NCI-H748 (cell line): Measurements from ENCODE around the gene MDP1.

Source experiments
- DNase-seq: peaks from one replicate; lab custom pipeline; 2025; ENCODE audit not compliant: unreplicated experiment; lab: John Stamatoyannopoulos, UW

The MDP1 gene

GRCh38 chr14:24182110-24182882 is 33.6 kb downstream of the MDP1 start:
- DNase-seq = no peak

DNA sequence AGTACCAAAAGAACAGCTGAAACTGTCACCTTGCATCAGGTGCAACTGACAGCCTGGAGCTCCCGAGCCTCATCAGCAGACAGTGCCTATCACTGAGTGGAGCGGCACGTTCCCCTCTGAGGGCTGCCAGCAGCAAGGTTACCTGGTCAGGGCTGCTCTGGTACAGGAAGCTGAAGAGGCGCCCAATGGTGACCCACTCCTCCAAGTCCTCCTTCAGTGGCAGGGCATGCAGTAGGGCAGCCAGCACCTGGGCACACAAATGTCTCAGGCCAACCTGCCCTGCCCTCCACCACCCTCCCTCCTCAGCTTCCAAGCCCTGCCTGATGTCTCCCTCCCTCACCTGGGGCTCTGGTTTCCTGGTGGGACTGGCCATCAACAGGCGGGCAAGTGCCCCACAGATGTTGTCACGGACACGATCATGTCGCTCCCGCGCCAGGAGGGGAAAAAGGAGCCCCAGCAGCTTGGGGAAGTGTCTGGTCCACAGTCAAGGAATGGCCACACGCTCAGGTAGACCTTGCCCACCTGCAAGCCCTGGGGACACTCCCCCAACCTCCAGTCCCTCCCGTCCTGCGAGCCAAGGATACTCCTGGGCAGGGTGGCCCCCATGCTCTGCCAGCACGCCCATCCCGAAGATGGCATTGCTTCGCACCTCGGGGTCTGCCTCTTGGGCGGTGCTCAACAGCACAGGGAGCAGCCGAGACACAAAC is 34.3 kb downstream of the MDP1 start:
- no peak for DNase-seq

- no peak for DNase-seq
These were observed 35.7 kb downstream of the MDP1 start for GRCh38 chr14:24179961-24180796.

DNA sequence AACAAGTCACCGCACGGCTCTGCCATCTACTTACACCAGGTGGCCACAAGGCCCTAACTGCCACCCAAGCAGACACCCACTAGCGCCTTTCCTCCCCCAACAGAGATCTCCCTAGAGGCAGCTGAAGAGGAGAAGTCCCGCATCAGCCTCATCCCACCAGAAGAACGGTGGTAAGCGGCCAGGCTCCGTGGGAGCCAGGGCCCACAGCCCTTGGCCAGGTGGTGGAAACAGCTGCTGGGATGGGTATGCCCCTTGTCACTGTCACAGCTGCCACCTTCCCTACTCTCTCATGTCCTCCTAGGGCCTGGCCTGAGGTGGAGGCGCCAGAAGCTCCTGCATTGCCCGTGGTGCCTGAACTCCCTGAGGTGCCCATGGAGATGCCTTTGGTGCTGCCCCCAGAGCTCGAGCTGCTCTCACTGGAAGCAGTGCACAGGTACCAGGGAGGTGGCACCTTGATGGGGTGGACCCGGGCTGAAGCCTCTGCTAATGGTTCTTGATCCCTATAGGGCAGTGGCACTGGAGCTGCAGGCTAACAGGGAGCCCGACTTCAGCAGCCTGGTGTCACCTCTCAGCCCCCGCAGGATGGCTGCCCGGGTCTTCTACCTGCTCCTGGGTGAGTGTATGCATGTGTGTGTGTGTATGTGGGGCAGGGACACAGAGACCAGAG is 36.4 kb downstream of the MDP1 start:
- DNase-seq = no peak

DNA sequence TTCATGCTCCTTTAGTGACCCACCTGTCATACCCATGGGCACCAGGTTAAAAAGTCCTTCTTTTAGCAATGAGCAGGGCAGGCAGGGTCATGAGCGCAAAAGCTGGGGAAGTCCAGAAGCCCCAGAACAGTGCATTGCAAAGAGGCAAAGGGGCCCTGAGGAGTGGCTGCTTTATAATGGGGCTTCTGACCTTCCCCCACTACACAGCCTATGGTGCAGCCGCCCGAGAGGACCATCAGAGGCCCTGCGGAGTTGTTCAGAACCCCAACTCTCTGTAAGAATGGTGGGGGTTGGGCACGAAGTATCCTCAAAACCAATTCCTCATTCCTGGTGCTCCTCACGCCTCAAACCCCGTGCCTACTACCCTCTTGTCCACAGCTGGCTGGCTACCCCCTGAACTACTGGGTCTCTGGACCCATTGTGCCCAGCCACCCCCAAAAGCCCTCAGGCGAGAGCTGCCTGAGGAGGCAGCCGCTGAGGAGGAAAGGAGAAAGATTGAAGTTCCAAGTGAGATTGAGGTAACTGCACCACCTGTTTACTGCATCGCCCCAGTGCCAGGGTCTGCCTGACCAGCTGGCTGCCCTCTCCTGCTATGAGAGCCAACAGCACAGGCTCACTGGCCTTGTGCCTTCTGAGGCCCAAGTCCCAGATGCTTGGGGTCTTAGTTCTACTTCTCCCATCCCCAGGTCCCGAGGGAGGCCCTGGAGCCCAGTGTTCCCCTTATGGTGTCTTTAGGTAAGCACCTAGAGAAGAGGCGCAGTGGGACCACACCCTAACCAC is 37.3 kb downstream of the MDP1 start:
- DNase-seq = no peak

GRCh38 chr14:24177891-24178290 is 38.0 kb downstream of the MDP1 start:
- no peak for DNase-seq

DNA sequence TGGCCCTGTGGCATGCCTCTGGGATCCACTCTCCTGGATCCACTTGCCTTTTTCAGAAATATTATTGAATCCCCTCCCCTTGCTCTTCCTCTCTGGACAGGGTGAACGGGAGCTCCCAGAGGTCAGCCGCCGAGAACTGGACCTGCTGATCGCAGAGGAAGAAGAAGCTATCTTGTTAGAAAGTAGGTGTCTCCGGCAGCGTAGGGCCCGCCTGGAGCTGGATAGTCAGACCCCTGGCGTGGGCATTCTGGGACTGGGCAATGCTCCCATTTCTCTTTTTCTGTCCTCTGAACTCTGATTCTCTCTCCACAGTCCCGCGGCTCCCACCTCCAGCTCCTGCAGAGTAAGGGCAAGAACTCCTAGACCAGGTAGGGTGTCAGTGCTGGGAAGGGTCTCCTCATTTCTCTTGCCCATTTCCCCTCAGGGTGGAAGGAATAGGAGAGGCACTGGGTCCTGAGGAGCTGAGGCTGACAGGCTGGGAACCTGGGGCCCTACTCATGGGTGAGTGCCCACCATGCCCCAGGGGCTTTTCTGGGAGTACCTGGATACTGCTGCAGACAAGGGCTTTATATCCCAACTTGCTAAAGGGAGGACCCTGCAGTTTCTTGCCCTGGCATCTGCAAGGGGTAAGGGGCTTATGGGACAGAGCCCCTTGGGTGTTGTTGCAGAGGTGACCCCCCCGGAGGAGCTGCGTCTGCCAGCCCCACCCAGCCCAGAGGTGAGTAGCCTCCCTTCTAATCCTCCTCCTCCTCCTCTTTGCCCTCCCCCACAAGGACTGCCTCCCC is 38.6 kb downstream of the MDP1 start:
- DNase-seq = no peak

DNA sequence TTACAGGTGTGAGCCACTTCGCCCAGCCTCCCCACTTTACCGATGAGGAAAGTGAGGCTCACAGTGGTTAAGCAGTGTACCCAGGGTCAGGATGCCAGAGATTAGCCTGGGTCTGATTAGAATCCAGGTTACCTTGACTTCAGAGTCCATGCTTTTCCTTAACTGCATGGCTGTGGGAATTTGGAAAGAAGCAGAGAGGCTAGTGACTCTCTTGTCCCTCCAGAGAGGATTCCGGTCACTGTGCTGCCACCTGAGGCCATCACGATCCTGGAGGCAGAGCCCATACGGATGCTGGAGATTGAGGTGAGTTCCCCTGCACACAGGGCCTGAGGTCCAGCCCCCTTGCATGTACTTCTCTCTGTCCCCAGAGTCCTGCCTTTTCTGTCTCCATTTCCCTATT is 39.3 kb downstream of the MDP1 start:
- no peak for DNase-seq

DNA sequence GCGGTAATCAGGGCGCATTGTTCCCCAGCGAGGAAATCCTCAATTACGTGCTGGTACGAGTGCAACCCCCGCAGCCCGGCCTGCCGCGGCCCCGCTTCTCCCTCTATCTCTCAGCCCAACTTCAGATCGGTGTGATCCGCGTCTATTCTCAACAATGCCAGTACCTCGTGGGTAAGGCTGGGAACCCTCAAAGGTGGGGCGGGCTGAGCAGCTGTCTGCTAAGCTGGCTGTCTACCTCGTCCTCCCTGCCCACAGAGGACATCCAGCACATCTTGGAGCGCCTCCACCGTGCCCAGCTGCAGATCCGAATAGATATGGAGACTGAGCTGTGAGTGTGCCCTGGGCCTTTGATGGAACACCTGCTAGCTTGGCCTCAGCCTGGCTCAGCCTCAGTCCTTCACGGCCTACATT is 43.0 kb downstream of the MDP1 start:
- peak; percentile 26 for DNase-seq

GRCh38 chr14:24172261-24172860 is 43.5 kb downstream of the MDP1 start:
- DNase-seq = peak; percentile 31

DNA sequence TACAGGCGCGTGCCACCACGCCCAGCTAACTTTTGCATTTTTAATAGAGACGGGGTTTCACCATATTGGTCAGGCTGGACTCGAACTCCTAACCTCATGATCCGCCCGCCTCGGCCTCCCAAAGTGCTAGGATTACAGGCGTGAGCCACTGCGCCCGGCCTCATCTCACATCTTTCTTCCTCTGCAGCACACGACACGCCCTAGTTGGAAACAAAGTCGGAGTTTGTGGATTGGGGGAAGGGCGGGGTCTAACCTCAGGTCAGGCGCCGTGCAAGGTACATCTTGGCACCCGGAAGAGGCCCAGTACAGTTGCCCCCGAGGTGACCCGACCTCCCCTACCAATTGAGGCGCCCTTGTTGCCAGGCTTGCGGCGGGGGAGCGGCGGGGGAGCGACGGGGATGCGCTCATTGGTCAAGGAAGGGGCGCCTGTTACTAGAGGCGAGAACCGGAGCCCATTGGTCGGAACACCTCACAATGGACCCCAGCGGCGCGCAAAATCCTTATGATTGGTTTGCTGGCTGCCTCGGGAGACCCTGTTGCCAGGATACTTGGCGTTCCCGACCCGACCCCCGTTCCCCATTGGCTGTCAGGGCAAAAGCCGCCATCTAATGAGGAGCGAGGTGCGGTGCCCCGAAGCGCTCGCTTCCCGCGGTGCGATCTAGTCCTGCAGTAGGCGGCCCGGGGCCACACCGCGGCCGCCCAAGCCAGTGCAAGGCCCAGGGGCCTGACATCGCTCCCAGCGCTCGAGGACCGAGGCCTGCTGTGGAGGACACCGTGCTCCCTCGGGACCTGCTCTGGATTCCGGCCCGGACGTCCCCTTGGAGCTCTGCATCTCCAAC is 44.2 kb downstream of the MDP1 start, which contains the start of gene REC8:
TSS of gene REC8 (plus strand) at position 659 of the 839 bp plus-strand sequence. CDS start 473 bp downstream, outside the sequence.
- DNase-seq = peak; percentile 98

DNA sequence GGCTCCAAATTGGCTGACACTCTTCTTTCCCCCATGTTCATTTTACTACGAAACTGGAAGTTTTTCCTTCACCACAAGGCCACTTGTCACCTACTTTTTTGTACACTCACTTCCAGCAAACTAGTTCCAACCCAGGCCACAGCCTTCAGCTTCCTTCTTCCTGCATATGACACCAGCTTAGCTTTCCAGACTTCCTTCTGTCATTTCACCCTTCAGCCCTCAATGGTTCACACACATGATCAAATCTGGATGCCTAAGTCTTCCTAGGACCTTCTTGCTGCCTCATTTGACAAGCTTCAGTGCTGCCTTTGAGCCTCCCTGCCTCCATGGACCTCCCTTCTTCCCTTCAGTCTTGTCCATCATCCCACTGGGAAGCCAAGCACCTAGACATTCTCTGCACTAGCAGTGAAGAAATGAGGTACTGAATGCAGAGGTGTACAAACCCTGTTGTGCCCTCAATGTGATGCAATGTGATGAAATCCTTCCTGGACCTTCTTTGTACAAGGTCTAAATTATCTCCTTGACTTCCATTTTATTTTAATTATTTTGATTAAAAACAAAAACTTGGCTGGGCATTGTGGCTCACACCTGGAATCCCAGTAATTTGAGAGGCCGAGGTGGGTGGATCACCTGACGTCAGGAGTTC is 48.3 kb downstream of the MDP1 start:
- DNase-seq = no peak

DNA sequence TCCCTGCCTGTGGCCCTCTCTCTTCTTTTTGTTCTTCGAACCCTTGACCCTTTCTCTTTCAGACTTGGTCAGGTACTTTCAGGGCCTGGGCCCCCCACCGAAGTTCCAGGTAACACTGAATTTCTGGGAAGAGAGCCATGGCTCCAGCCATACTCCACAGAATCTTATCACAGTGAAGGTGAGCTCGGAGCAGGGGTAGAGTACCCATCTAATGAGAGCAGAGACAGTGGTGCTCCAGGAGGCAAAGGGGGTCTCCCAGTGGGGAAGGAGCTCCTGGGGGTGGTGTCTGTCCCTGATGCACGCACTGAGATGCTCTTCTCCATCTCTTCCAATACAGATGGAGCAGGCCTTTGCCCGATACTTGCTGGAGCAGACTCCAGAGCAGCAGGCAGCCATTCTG is 50.1 kb downstream of the MDP1 start:
- no peak for DNase-seq

DNA sequence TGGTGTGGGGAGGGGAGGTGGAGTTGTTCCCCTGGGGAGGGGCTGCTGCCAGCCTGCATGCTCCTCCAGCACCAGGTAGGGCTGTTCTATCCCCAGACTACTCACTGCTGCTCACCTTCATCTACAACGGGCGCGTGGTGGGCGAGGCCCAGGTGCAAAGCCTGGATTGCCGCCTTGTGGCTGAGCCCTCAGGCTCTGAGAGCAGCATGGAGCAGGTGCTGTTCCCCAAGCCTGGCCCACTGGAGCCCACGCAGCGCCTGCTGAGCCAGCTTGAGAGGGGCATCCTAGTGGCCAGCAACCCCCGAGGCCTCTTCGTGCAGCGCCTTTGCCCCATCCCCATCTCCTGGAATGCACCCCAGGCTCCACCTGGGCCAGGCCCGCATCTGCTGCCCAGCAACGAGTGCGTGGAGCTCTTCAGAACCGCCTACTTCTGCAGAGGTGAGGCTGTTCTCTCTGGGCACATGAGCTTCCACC is 51.3 kb downstream of the MDP1 start:
- no peak for DNase-seq
